H54 (cell line): ENCODE data around the gene POR.
"Not testable (repeated sequence)": the region's sequence is repeated elsewhere in the genome, so short reads cannot be mapped to it uniquely, and the experiment has no call there.

ENCODE experiments used
- DNase-seq: peaks from one replicate; pipeline ENCODE4 v3.0.0; 2011; ENCODE audit warnings: low spot score, mixed read lengths; ENCODE audit not compliant: insufficient read length
- FAIRE-seq: peaks from 3 replicates; lab custom pipeline; 2011; peaks lifted over from hg19 to GRCh38; lab: Jason Lieb, UNC
- POLR2A ChIP-seq: IDR thresholded peaks from 2 replicates; pipeline ENCODE4 v1.6.1; 2011; ENCODE audit warnings: low read depth, mild to moderate bottlenecking, low read length

POR gene

DNA sequence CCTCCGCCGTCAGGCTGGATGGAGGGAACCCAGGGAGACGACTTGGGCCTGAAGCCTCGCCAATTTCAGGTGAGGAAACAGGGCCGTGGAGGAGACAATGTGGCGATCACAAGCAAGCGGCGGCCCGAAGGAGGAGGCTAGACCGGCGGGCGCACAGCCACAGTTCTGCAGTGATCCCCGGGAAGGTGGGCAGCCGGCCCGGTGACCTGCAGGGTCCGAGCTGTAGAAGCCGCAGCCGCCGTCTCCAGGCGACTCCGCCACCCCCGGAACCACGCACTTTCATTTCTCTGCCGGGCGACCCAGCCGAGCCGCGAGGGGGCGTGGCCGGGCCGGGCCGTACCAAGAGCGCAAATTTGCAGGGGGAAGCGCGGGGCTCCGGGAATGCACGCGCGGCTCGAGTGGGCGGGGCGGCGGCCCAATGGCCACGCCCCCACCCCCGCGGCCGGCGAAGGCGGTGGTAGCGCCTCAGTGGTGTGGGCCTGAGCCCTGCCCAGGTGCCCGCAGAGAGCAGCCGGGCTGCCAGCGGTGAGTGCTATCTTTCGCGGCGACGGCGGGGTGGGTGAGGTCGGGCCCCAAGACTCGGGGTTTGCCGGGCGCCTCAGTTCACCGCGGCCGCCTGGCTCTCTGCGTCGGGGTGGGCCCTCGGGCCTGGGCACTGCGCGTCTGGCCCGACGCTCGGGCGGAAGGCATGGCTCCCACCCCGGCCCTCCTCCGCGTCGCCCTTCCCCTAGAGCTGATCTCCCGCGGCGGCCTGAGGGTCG lies at the start of gene POR:
Gene POR (plus strand): TSS at position 501 of the 761 bp plus-strand sequence. CDS start 38,847 bp downstream, outside the sequence.
- FAIRE-seq (no peak), DNase-seq (peak; percentile 94)
- peak; percentile 99 for TF ChIP-seq POLR2A

DNA sequence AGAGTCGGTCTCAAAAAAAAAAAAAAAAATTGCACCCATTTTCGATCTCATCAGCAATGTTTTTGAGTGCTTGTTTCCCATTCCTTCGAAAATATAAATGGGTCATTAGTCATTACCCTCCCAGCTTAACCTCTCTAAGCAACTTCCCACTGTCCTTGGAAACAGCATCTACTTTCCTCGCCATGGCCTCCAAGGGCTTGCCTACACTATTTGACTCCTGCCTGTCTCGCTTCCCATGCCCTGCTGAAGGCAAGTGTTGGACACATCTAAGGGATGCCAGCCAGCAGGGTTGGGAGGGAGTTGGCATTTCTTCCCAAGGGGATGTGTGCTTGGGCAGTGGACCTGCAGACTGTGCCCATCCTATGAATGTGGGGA lies 48.9 kb upstream of the POR start:
- no peak for FAIRE-seq
- no peak for DNase-seq
- 0 out of 2 replicates have a peak, but pooled peaks have one; percentile 3 for TF ChIP-seq POLR2A

DNA sequence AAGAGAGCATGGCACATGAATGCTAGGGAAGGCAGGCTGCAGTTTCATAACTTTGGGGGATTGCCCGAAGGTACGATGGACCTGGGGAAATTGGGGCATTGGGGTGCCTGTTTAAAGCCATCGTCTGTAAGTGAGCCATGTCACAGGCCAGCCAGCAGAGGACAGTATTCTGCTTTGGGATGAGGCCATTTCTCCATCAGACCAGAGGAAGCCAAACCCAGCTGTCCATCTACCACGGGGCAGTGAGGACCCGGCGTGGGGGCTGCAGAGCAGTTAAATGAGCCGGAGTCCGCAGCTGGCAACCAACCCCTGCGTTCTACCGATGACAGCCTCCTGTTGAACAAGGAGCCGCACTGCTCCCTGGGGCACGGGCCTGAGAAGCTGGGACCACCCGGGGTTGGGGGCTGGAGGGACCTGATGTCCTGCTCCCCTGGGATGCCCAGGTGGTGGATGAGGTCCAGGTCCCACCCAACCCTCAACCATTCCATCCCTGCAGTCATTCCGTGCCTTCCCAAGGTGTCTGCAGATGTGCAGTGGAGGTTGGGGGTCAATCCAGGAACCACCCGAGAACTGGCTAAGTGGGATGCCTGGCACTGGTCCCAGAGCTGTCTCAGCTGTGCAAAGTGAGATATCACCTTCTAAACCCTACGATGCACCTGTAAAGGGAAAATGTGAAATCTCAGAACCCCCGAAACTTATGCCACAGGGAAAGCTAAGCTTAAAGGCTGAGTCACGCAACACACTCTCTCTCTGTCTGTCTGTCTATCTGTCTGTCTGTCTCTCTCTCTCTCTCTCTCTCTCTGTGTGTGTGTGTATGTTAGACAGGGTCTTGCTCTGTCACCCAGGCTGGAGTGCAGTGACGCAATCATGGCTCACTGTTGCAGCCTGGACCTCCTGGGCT lies 48.2 kb upstream of the POR start:
- FAIRE-seq = no peak
- TF ChIP-seq POLR2A = no peak
- DNase-seq = peak; percentile 57

DNA sequence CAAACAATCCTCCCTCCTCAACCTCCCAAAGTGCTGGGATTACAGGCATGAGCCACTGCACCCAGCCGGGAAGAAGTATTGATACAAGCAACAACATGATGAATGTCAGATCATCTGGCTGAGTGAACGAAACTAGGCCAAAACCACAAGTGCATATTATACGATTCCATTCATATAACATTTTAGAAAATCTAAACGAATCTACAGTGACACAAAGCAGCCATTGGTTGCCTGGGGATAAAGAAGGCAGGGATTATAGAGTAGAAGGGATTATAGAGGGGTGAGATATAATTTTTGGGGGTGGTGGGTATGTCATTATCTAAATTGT lies 47.6 kb upstream of the POR start:
- no peak for TF ChIP-seq POLR2A
- FAIRE-seq (no peak), DNase-seq (no peak)

DNA sequence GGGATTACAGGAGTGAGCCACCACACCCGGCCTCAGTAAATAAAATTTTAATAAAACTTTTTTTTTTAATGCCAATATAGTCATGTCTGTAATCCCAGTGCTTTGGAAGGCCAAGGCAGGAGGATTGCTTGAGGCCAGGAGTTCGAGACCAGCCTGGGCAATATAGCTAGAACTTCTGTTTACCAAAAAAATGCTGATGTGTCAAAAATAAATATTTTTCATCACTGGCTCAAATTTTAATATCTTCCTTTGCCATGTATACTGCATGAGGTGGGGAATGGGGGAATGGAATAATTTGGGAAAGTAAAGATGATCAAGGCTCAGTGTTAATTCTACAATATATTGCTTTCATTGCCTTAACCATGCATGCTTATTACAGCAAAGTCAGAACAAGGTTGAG lies 46.8 kb upstream of the POR start:
- DNase-seq (no peak), FAIRE-seq (no peak)
- TF ChIP-seq POLR2A = no peak

DNA sequence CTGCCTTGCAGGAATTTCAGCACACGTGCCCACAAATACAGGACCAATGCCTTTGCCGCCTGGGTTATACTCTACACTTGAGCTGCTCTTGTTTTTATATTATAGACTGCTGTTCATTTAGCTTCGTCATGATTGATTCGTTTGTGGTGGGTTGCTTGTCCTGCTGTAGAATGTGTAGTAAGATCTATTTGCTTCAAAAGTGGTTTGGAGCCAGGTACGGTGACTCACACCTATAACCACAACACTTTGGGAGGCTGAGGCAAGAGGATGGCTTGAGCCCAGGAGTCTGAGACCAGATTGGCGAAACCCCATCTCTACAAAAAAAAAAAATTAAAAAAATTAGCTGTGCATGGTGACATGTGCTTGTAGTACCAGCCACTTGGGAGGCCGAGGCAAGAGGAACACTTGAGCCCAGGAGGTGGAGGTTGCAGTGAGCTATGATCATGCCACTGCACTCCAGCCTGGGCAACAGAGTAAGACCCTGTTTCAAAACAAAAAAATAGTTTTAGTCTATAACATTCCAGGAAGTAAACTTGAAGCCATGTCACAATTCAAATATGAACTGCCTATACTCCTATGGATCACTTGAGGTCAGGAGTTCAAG lies 45.1 kb upstream of the POR start:
- no peak for FAIRE-seq
- DNase-seq = no peak
- no peak for TF ChIP-seq POLR2A

DNA sequence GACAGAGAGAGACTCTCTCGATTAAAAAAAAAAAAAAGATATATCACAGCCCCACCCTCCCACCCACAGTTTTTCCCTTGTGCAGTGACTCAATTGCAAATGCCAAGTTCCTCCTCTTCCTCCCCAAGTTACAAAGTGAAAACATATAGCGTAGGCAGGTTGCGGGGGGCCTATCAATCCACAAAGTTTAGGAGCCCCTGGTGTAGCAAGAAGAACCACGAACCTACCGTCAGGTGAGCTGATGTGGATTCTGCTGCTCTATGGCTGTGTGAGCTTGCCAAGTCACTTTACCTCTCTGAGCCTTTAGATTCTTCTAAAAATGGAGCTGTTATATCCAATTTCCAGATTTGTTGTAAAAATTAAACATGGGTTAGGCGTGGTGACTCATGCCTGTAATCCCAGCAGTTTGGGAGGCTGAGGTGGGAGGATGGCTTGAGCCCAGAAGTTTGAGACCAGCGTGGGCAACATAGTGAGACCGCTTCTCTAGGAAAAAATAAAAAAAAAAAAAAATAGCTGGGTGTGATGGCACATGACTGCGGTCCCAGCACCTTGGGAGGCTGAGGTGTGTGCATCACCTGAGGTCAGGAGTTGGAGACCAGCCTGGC lies 44.3 kb upstream of the POR start:
- no peak for TF ChIP-seq POLR2A
- no peak for FAIRE-seq
- DNase-seq = no peak

DNA sequence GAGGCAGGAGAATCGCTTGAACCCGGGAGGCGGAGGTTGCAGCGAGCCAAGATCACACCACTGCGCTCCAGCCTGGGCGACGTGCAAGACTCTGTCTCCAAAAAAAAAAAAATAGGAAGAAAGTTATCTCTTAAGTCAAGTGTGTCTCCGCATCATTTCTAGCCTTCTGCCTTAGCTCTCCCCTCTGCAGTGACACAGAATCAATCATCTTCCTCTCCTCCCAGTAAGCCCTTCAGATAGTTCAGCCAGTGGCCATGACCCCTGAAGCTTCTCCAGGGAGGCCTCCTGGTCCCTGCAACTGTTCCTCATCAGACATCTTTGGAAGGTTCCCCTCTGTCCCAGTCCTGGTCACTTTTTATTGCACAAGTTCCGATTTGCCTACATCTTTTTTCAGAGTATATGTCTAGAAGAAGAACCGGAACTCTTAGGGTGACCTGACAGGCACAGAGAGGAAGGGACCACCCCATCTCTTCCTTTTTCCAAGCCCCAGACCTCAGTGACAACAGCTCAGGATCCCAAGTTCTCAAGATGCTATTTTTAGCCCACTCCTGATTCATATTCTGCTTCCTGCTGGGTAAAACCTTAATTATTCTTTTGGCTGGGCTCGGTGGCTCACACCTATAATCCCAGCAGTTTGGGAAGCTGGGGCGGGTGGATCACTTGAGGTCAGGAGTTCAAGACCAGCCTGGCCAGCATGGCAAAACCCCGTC lies 42.7 kb upstream of the POR start:
- no peak for DNase-seq
- TF ChIP-seq POLR2A = no peak
- no peak for FAIRE-seq

DNA sequence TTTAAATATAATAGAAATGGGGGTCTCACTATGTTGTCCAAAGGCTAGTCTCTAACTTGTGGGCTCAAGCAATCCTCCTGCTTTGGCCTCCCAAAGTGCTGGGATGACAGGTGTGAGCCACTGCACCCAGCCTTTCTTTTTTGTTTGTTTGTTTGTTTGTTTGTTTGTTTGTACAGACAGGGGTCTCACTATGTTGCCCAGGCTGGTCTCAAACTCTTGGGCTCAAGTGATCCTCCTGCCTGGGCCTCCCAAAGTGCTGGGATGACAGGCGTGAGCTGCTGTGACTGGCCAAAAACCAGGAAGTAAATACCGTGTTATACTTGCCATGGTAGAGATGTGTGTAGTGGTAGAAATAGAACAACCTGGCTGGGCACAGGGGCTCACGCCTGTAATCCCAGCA lies 40.8 kb upstream of the POR start:
- DNase-seq, FAIRE-seq: not testable (repeated sequence)

DNA sequence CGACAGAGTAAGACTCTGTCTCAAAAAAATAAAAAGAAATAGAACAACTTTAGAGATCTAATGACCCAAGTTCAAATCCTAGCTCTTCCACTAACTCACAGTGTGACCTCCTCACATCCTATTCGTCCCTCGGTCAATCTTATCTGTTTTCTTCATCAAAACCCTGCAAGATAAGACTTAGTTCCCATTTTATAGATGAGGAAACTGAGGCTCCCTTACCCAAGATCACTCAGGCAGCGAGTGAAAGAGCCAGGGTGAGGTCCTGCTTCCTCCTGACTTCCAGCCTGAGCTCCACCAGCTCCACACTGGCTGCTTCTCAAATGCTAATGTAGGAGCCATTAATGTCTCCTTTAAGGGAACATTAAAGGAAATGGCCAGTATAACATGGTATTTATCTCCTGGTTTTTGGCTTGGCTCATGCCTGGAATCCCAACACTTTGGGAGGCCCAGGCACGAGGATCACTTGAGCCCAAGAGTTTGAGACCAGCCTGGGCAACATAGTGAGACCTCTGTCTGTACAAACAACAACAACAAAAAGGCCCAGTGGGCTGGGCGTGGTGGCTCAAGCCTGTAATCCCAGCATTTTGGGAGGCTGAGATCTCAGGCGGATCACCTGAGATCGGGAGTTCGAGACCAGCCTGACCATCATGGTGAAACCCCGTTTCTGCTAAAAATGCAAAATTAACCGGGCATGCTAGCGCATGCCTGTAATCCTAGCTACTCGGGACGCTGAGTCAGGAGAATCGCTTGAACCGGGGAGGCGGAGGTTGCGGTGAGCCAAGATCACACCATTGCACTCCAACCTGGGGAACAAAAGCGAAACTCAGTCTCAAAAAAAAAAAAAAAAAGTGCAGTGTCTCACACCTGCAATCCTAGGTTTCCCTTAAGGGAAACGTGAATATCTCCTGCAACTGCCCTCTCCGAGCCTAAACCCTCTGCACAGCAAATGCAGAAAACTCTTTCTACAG lies 39.6 kb upstream of the POR start:
- no peak for DNase-seq
- no peak for TF ChIP-seq POLR2A

DNA sequence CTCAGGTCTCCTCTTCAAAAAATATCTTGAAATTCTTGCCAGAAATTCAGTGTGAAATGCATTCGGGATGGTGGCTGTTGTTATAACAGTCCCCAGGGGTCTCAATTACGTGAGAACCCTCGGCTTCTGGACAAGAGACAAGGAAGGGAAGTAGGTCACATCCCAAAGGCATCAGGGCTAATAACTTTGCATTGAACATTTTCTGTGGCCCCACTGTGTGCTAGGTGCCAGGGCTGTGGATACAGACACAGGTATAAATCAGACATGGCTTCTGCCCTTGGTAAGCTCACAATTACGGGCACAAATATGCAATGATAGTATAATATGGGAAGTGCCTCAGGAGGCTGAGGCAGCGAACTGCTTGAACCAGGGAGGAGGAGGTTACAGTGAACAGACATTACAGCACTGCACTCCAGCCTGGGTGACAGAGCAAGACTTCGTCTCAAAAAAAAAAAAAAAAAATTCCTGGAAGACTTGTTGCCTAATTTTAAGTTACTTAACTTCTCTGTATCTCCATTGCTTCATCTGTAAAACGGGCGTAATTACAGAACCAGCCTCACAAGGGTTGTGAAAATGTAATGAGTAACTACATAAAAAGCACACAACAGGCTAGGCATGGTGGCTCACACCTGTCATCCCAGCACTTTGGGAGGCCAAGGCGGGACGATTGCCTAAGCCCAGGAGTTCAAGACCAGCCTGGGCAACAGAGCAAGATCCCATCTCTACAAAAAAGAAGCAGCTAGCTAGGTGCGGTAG lies 38.7 kb upstream of the POR start:
- FAIRE-seq (no peak), DNase-seq (no peak)
- no peak for TF ChIP-seq POLR2A

More for the DNA sequence above, 39.6 kb upstream of the POR start:
- no peak for FAIRE-seq
